MM.1S (cell line): ENCODE data around the gene DPY19L1.

Experiments used
- EZH2 ChIP-seq: fragments of 300-600 bp; sonication (generic); optimal IDR thresholded peaks from 2 replicates; pipeline ENCODE3; 2017; ENCODE audit warnings: low read depth, mild to moderate bottlenecking, antibody characterized with exemption, low read length, mixed read lengths
- TF ChIP-seq, protein P1 (sequence below): fragments of 300-600 bp; sonication (generic); IDR thresholded peaks from 2 replicates; pipeline ENCODE4 v1.5.1; 2016; ENCODE audit warnings: antibody characterized with exemption, low read length, mixed read lengths

DNA sequence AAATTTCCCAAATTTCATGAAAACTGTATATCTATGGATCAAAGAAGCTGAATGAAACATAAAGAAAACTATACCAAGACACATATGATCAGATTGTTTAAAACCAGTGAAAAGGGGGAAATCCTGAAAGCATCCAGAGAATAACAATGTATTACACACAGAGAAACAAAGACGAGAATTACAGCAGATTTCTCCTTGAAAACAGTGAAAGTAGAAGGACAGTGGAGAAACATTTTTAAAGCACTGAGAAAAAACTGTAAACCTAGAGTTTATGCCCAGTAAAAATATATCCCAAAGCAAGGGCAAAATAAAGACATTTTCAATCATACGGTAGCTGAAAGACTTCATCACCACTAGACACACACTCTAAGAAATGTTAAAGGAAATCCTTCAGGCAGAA, 121.0 kb downstream of the DPY19L1 start:
- no peak for TF ChIP-seq EZH2
- TF ChIP-seq, protein P1, sequence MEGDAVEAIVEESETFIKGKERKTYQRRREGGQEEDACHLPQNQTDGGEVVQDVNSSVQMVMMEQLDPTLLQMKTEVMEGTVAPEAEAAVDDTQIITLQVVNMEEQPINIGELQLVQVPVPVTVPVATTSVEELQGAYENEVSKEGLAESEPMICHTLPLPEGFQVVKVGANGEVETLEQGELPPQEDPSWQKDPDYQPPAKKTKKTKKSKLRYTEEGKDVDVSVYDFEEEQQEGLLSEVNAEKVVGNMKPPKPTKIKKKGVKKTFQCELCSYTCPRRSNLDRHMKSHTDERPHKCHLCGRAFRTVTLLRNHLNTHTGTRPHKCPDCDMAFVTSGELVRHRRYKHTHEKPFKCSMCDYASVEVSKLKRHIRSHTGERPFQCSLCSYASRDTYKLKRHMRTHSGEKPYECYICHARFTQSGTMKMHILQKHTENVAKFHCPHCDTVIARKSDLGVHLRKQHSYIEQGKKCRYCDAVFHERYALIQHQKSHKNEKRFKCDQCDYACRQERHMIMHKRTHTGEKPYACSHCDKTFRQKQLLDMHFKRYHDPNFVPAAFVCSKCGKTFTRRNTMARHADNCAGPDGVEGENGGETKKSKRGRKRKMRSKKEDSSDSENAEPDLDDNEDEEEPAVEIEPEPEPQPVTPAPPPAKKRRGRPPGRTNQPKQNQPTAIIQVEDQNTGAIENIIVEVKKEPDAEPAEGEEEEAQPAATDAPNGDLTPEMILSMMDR: no peak
